HuH-7.5 (cell line): ENCODE results near the gene FYB1.

Experiments
- DNase-seq: peaks from one replicate; pipeline ENCODE4 v3.0.0; 2011; ENCODE audit warnings: low spot score

Gene FYB1

DNA sequence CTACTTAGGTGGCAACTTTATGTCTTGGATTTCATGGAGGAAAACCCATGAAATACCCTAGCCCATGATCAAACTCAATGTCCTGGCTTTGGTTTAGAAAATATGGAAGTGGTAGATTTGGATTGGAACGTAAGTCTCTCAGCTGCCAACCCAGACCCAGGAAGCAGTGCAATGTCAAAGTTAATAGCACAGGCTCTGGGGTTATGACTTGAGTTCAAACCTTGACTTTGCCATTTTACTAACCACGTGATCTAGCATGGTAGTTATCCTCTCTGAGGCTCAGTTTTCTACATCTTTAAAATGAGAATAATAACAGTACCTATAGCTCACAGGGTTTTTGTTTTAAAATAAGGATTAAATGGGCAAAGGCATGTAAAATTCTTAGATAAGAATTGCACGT lies 13.8 kb downstream of the FYB1 start:
- no peak for DNase-seq

GRCh38 chr5:39203951-39204350 lies 15.4 kb downstream of the FYB1 start:
- no peak for DNase-seq

DNA sequence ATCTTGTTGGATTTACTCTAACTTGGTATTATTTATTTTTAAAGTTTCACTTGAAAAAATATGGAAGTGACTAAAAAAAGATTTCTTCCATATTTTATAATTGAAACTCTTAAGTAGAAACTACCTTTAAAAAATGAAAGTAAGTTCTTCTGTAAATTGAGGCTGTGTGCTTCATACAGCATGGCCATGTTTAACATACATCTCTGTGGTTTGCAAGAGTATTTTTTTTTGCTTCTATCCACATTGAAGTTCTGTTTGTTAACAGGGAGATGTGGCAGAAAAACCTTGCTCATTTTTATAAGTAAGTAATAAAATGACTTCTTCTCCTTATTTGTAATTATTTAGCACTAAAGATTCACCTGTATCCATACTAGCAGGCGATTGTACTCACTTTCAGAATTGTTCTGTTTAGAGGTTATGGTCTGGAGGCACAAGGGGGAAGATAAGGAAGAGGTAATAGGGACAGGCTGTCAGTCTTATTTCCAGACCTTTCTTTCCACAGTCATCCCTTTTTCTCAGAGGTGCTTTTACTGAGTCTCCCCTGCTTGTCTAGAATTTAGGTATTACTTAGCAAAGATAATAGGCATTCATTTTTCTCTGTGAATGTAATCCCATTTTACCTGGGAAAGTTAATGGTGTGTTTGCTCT lies 16.0 kb downstream of the FYB1 start:
- DNase-seq, result no peak

DNA sequence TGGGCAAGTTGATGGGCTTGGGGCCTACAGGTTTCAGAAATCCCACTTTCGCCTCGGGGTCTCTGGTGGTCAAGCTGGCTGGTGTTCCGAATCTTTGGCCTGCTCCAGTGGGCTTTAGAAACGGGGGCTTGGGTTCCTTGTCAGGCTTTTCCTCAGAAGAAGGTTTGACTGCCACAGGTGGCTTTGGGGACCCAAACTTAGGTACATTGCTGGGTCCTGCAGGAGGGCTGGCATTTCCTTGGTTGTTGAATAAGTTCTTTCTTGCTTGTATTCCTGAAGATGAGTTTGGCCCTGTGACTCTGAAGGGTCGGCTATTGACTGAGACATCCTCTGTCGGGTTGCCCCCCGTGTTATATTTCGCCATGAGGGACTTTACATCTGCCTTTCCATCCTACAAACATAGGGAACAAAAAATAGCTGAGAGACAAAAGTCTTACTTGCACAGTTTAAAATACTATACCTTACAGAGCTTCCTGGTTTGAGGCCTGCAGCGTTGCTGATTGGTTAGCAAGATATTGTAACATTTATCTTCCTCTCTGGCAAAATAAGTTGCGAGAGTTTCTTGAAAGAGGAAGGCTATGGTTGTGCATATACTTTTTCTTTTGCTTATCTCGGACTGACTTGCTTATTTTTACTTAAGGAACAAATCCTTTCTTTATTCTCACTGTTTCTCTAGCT lies 16.6 kb downstream of the FYB1 start:
- no peak for DNase-seq

- no peak for DNase-seq
Measured at GRCh38 chr5:39201781-39202596, 17.4 kb downstream of the FYB1 start.

- no peak for DNase-seq
Measured at GRCh38 chr5:39201160-39201780, 18.1 kb downstream of the FYB1 start.

DNA sequence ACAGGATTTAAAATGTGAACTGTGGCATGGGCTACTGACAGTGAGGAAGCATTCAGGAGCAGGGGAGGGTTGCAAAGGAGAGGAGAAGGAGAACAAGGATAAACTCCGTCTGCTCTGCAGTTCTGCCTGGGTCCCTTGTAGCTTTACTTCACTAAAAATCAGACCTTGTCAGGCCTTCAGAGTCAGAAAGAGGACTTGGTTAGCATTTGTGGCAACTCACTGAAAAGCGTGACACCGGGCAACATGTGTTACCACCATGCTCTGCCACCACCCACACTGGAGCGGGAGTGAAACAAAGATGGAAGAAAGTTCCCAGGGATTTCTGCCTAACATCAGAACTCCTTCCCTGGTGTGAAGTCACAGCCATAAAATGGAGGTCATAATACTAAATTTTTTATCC lies 19.3 kb downstream of the FYB1 start:
- no peak for DNase-seq

- no peak for DNase-seq
Measured at GRCh38 chr5:39199335-39199734, 20.0 kb downstream of the FYB1 start.

DNA sequence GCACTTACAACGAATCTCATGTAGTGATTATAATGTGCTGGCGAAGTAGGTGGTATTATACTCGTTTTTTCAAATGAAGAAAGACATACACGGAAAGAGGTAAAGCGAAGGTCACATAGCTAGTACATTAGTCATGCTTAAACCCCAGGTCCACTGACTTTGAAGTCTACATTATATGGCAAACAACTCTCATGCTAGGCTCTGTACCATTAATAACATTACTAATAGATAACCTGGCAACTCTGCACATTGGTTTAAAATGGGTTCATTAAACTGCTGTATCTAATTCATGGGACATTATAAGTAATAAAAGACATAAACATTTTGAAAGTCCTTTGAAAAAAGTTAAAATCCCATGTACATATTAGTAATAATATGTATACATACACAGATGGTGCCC lies 21.2 kb downstream of the FYB1 start:
- peak; percentile 35 for DNase-seq

- no peak for DNase-seq
Measured at GRCh38 chr5:39197556-39197955, 21.8 kb downstream of the FYB1 start.

DNA sequence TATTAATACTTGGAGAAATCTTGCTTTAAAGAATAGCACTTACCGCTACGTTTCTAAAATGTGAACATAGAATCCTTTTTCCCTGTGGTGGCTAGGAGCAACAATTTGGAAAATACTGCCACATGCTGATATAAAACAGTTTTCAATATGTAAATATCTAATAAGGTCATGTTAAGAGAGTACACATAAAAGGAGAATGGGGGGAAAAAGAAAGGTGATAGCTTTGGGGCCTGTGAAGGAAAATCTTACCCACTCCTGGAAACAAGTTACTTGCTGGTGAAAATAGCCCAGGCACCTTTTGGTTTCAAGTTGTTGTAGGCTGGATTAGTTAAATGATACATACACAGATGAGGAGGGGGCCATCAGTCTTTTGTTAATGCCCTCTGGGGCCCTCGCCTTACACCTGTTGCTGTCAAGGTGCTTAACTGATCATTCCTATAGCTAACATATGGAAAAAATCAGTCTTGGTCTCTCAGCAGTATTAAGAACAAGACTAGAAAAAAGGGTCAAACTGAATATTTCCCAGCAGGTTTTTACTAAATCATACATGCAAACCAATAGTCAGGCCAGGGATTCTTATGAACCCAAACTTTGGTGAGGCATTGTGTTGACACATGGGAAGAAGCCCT lies 24.1 kb downstream of the FYB1 start:
- no peak for DNase-seq

DNA sequence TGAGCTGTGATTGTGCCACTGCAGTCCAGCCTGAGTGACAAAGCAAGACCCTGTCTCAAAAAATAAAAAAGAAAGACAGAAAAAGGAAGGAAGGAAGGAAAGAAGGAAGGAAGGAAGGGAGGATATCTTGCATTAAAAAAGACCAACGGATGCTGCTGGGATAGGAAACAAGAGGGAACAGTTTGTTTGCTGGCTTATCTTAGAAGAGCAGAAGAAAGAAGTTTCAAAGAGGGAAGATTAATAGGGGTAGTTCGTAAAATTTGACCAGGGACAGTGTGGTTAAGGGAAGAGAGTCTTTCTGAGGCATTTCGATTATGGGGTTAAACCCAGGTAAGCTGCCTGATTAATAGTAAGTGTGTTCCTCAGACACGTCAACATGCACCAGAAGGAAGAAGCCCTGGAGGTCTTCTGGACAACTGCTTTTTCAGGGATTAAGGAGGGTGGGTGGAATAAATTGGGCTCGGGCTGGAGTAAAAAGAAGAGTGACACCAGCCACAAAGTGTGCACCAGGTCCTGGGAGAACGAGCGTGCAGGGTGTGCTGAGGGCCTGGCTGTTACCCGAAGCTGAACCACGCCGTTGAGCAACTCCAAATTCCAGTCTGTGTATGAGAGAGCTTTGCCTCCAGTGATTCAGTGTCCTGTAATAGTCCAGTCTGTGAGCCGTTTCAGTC lies 24.8 kb downstream of the FYB1 start:
- DNase-seq, result peak; percentile 45

GRCh38 chr5:39193553-39194465 lies 25.6 kb downstream of the FYB1 start:
- DNase-seq, result no peak

DNA sequence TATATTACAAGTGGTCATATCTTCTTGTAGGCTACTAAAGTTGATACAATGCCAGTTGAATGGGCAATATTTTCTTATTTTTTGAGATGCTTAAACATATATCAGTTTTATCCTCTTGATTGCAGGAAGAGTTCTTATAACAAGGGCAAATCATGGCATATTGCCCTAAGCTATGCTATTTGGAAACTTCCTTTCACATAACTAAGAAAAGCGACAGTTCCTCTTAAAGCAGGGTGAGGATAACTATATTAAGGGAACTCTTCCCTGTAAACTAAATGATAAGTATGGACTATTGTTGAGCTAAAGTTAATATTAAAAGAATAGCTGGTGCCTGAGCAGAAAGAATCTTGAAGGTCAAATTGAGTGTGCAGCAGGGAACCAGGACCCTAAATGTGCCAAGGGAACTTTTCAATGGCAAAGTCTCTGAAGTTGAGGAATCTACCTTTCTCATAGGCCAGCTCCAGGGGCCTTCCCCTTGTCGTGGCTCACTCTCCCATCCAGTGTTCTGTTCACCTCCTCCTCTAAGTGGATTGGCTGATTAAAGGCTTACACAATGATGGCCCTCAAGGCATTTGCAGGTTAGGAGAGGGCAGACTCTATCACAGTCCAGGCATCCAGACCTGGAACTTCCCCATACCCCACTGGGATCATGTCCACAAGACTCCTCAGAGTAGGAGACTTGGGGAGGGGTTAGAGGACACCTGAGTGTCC lies 26.8 kb downstream of the FYB1 start:
- no peak for DNase-seq

DNA sequence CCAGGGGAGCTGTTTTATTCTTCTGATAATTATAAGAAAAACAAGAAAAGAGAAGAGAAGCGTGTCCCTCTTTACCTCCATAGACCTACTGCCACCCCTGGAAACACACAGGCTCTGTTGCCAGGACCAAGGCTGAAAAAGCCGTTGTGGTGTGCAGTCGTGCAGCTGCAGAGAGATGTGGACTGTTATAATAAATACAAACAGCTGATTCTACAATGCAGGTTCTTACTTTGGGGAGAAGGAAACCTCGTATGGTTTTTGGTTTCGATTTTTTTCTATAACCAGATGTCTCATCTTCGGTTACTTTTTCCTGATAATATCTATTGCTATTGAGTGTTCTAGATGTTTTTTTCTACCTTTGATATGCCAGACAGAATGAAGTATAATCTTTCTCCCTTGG lies 28.1 kb downstream of the FYB1 start:
- DNase-seq, result no peak

- DNase-seq, result no peak
Measured at GRCh38 chr5:39190311-39191102, 28.9 kb downstream of the FYB1 start.

- no peak for DNase-seq
Measured at GRCh38 chr5:39189292-39189955, 29.9 kb downstream of the FYB1 start.
